SIG-M5 treated with dmso at 0.1 percent for 504 hours (cell line): ENCODE data around the gene SHC3.

Source experiments
- DNase-seq: peaks from one replicate; lab custom pipeline; 2025; ENCODE audit not compliant: unreplicated experiment; lab: John Stamatoyannopoulos, UW

The SHC3 gene

DNA sequence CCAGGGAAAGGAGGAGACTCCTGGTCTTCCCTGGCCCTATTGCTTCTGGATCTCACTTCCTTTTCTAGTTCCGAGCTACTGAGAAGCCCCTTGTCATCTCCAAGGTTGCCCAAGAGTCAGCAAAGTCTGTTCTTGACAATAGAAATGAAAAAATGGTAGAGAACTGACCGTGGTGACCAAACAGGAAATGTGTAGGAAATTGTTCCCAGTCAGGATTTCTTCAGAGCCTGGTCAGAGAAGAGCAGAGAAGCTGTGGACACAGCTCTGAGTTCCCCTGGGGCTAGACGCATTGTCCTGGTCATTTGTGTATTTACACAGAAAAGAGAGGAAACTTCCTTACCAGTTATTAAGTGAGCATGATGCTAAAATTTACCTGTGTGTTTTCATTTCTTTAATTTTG is 151.7 kb downstream of the SHC3 start:
- no peak for DNase-seq

DNA sequence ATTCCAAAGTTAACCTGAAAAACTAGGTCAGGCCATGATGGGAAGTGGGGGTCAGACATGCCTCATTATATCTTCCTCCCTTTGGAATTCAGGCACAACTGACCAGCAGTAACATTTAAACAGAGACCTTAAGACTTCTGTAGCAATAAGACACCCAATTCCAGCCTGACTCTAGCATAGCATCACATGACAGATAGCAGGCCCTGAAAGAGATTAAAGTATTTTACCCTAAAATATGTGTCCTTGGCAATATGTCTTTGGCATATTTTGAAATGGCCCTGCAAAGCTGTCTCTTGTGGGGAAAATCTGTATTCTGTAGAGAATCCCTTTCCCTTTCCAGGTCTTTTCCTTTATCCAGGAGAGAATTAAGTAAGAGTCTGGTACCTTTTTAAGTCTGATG is 153.1 kb downstream of the SHC3 start:
- no peak for DNase-seq

DNA sequence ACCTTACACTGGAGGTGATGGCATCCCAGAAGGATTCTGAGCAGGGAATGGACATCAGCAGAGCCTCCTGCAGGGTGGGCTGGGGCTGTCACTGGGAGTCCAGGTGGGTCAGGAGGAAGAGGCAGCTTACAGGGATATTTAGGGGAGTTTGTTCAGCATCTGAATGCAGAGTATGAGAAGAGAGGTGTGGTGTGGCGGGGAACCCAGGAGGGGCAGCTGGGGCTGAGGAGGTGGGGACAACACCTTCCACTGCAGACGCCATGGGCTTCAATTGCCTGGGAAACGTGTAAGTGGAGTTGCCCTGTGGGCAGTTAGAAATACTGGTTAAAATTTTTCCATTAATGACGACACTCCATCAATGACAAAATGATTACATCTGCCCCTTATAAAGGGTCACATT is 153.9 kb downstream of the SHC3 start:
- DNase-seq, result no peak

DNA sequence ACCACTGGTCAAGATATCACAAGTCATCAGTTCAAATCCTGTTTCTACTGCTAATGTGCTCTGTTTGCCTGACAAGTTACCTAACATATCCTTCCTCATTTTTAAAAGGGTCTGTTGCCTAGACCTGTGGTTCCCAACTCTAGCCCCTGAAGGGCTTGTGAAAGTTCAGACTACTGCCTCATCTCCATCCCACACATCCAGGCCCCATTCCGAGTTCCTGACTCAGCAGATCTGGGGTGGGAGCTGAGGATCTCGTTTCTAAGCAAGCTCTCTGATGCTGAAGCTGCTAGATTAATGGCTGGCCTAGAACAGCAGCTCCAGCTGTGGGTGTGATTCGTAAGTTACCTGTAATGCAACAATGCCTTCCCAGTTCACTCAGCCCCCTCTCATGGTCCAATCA is 154.9 kb downstream of the SHC3 start:
- DNase-seq, result peak; percentile 44

DNA sequence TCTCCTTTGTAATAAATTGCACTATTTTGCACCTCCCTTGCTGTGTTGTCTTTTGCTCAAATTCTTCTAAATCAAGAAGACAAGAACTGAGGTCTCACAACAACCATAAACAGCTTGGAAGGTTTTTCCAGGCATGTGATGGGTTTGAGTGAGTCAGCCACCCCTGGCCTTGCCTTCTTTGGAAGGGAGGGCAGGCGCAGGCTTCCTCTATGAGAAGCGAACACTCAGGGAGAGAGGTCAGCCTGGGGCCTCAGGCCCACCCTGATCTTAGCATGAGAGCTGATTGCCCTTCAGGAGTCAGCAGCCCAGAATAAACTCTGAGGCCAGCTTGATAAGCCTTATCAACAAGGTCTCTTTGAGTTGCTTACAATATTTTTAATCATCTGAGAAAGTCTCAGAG is 155.7 kb downstream of the SHC3 start:
- DNase-seq, result no peak

DNA sequence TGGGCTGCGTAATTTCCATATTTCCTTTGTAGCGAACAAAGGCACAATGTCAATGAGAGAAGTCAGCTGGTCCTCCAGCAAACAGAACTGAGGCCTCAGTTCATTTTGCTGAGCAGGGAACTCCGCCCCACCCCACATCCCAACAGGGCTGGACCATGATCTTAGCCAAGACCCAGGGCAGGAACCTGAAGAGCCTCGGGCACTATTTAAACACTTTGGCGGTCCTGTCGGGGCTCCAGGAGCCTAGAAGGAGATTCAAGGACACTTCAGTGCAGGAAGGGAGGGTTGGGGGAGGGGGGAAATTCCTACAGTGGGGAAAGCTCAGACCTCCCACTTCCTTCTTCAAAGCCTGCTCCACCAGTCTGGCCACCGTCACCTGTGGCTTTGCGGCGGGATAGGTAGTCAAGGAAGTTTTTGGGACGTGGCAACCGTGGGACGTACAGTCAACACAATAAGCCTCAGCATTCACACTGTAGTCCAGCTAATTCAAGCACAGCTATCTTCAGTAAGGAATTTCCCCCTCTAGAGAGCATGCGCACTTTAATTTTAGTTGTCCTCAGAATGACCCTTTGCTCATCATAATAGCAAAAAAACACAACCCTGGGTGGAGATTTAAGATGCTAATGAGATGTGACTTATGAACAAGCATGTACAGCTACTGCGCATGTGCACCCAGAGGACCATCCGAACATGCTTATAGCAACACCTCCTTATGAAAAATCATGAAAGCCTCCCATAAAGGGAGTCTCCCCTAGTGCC is 156.4 kb downstream of the SHC3 start:
- peak; percentile 17 for DNase-seq

DNA sequence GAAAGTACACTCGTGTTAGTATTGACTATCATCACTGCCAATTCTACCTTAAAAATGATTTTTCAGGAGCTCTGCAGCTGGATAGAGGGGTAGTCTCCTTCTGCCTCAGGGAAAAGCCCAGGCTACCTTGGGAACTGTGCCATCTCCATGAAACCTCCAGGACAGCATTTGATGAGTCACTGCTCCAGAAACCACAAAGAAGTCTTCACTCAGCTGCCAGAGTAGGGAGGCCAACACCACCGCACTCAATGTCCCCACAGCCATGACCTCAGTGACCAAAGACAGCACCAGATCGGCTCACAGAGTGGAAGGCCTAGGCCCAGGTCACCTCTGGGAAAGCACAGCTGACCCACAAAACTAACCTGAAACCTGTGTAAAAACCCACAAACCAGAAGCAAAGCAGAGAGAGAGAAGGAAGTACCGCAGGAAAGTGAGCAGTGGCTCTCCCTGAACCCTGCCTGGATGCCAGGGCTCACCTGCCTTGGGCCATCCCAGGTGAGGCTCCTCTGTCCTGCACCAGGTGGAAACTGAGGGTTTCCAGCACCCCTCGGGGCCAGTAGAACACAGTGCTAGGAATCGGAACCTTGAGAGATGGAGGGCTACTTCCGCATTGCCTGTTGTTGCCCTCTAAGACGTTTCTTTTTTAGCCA is 157.3 kb downstream of the SHC3 start:
- peak; percentile 2 for DNase-seq

DNA sequence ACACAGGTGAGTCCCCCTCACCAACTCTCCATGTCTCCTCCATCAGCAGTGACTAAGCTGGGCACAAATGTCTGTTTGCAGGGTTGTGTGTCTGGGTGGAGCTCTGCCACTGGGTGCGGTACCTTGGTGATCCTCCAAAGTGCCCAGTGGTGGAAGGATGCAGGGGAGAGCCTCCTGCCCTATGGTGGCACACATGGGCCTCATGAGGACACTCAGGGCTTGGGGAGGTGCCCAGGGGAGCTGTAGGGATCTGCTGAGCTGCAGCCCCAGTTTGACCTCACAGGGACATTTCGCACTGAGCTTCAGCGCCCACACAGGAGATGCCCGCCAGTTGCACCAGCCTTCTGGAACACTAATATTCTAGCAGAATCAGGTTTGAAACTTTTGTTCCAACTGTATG is 157.9 kb downstream of the SHC3 start:
- DNase-seq, result no peak

DNA sequence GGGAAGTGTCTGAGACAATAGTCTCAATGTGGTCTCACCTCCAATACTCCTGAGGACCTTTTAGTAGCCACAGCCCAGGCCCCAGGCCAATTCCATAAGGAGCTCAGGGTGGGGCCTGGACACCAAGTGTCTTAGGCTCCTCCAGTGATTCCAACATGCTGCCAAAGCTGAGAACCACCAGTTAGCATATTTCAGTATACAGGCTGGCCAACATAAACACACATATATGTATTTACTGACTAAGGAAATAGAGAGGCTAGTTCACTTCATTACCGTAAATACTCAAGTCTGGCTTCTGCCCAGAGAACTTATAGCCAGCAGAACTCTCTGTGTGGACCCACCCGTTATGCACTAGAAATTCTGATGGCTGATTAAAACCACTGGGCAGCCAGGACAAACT is 163.3 kb downstream of the SHC3 start:
- no peak for DNase-seq

DNA sequence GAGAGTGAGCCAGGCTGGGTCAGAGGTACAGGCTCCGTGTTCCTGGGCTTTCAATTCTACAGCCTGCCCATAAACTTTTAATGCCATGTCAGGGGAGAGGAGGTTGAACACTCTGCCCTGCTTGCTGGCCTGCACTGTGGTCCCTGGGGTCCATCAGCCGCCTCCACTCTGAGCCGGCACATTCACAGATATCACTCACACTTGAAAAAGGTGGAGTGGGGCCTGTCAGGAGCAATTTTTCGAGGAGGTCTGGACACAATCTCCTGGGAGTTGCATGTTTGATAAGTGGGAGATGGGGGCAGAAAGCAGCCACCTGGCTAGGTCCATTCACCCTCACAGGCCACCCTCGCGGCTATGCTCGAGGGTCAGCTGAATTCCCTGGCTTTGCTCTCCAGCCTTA is 164.5 kb downstream of the SHC3 start:
- no peak for DNase-seq

DNA sequence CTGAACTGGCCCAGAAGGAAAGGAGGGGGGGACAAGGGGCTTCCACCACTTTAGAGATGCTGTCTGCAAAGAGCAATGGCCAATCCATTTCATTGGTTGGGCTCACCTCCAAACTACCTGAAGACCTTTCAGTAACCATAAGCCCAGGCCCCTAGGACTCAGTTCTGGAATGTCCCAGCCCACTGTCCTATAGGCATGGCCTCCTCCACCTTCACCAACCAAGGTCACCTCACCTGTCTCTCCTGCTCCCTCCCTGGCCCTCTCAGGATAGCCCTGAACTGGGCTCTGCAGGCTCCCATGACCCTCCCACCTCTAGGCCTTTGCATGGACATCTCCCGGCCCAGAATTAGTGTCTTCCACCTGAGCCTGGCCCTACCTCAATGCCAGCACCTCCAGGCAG is 165.0 kb downstream of the SHC3 start:
- no peak for DNase-seq

DNA sequence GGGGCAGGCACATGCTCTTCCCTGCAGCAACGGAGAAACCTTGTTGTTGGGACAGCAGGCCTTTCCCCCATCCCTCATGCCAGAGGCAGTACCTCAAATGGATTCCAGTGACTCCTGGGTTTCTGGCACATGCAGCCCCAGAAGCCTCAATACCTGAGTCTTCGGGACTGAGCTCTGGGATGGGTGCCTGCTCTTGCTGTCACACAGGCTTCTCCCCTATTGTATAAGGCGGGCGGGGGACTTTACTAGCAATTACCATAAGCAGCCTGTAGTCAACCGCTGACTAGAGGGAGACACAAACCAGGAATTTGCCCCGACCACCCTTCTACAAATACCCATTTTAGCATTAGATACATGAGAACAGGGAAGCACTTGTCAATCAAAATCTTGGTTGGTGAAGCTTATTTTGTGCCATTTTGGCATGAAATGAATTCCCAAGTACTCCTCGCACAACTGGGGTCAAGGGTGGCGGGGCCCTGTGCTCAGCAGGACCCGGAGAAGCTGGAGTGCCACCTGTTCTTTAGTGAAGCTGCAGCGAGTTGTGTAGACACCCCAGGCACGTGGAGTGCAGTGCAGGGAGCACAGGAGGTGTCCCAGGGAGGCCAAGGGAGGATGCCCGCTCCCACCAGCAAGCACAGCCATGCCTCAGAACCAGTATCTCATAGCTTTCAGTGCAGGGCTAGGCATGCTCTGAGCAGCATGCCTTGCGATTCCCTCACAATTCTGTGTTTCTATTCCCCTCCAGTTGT is 166.2 kb downstream of the SHC3 start:
- no peak for DNase-seq

DNA sequence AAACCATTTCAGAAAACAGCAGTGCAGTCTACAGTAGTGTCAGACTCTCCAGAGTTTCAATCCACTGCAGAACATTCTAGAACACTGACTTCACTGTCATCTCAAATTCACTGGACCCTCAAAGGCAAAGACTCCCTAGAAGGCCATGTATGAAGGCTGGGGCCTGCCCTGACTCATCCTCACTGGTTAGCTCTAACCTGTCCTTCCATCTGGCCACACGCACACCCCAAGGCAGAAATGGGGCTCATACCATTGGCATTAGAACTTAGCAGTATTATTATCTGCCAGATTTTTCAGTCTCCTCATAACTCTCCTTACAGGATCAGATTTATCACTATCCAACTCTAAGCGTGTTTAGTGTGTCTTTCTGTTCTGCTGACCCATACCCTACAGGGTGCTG is 166.9 kb downstream of the SHC3 start:
- no peak for DNase-seq

DNA sequence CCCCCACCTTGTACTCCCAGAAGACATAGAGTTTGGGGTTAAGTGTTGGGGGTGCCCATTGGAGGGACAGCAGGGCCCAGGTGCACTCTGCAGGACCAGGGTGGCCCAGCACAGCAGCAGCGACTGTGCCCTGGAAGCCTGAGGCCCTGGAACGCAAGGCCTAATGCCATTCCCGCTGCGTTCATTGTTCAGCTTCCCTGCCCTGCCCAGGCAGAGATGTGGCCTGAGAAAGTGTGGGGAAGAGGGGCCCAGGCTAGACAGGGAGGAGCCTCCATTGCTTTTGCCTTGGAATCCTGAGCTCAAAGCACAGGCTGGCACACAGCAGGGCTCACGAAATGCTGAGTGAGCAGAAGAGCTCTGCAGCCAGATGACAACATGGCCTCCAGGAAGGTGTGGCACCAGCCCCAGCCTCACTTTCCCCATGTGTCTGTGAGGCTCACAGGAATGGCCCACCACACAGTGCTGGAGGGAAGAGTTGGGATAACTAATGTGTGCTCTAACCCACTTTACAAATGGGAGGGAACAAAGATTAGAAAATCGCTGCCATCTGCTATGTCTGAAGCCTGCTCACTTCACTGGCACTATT is 168.0 kb downstream of the SHC3 start:
- DNase-seq, result no peak

DNA sequence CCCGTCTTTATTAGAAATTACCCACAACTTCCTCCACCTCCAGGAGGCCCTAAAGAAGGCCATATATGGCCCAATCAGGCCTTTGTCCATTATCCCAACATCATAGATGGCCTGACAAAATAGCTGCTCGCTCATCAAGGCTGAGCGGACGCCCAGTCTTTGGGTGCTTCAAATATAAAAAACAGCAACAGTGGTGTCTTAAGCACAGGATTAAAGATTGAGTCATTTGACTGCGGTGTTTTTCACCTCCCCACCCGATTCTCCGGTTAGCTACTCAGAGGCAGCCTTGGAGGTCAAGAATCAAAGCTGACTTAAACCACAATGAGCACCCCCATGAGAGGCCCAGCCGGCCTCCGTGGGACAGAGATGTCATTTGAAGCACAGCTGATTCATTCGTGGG is 168.6 kb downstream of the SHC3 start:
- no peak for DNase-seq

DNA sequence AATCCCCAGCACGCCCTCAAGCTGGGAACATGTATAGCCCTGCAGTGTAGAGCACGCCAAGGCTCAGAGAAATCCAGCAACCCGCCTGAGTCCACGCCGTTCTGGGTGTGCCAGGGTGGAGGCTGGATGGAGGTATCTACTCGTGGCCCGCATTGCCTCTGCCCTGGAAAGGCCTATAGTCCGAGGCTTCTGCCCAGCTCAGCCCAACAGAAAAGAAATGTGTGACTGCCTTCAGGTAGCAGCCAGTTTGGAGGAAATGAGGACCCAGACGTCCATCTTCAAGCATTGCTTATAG is 169.1 kb downstream of the SHC3 start:
- no peak for DNase-seq

DNA sequence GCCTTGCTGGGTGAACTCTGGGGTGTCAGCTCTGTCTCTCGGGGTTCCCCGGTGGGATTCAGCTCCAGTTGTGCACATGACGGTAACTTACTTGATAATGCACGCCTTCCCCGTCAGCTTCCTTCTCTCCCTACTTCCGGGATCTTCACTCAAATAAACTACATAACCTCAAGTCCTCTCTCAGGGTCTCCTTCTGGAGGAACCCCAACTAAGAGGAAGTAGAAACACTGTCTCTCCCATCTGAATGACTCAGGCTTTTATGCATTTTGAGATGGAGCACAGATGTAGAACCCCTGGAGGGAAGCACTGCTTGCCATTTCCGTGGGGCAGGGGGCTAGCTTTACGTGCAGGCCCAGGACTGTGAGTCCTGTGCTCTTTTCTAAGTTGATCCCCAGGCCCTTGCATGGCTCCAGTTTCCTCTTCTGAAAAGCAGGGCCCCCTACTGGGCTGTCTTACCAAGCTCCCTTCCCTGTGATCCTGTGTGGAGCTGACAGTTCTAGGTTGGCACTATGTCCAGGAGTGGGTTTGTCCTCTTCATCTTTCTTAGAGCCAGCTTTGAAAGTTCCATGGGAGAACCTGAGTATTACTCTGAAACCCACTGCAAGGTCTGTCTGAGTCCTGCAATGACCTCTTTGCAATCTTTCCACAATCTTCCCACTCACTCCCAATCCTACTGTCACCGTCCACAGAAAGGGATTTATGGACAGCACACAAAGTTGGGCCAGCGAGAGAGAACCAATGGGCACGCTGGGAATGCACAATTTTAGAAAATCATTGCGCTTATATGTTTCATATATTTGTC is 169.7 kb downstream of the SHC3 start:
- peak; percentile 79 for DNase-seq

DNA sequence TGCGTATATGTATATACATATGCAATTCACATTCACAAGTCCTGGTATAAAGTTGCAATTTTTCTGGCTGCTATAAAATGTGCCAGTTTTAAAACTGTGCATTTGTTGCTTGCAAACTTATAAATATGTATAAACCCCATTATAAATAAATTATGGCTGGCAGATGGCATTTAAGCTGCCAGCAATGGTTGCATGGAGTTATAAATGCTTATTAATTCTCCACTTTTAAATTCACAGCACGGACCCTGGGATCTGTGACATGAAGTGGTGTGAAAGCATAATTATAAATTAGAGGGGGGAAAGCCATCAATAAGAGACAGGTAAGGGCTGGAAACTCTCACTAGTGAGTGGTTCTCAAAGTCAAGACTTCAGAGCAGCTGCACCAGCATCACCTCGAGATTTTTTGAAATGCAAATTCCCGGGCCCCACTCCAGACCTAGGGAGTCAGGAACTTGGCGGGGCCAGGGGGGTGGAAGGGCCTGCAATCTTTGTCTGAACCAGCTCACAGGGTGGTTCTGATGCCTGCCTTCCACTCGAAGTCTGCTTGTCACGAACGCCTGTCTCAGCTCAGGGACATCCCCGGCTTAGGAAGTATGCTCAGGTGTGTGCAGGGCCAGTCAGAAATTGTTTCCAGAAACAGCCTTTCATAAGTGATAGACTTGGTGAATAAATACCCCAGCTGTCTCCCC is 170.4 kb downstream of the SHC3 start:
- DNase-seq, result no peak

DNA sequence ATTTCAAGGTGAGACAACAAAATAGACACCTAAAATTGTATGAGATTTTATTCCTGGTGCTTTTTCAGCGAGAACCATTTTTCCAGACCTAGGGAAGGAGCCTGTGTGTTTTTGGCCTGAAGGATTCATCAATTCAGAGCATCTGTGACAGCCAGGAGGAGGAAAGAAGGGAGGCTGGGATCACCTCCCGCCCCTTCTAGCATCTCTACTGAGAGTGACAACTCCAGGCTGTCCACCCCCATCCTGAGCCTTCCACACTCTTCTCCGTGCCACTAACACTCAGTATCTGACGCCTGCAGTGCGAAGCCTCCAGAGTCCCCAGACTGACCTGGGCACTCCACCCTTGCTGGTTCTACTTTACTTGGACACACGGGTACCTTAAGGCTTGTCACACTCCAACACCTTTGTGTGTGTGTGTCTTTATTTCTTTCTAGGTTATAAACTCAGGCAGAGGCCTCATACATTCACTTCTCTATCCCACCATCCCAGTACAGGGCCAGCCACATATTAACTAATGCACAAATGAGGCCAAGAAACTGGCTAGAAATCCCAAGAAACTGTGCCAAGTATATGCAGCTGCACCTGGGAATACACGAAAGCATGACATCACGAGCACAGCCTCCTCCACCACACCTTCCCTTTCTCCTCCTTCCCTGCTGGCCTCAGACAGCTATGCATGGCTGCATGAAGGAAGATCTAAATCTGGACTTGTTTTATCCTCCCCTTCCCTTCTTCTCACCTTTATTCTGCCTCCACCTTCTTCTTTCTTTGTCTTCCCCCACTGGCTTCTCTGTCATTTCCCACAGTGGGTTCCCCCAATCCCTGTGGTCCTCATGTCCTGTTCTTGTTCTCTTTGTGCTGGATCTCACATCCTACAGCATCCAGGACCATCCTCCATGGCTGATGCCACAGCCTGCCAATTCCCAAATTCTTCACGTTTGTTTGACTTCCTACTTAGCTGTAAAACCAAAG is 171.3 kb downstream of the SHC3 start:
- DNase-seq, result no peak

DNA sequence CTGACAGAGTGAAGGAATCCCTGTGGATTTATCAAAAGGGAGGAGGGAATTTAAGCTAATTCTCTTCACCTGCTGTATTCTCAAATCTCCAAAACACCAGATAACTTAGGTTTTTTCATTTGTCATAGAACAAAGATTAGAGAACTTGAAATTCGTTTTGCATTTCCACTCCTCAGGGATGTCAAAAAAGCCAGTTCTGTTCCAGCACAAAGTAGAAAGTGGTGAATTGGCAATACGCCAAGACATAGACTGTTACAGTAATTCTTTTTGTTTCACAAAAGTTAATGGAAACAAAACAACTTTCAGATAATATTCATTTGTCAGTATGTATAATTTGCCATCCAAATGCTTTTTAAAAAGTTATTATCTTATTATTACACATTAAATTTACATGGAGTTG is 172.4 kb downstream of the SHC3 start:
- DNase-seq, result no peak
